SK-N-SH treated with all-trans-retinoic acid at 6 μM for 48 hours (cell line): ENCODE measurements around the gene LYST.

Source experiments
- CSDC2 ChIP-seq: fragments of 250-450 bp; sonication (Bioruptor Pico); IDR thresholded peaks from 2 replicates; pipeline ENCODE4 v1.5.0; 2020; ENCODE audit warnings: mild to moderate bottlenecking, moderate library complexity
- RARB ChIP-seq: fragments of 250-450 bp; sonication (Bioruptor Pico); IDR thresholded peaks from 2 replicates; pipeline ENCODE4 v1.8.0; 2021; ENCODE audit warnings: mild to moderate bottlenecking, moderate library complexity
- TOX ChIP-seq: fragments of 250-450 bp; sonication (Bioruptor Pico); IDR thresholded peaks from 2 replicates; pipeline ENCODE4 v1.8.0; 2021; ENCODE audit warnings: mild to moderate bottlenecking, moderate library complexity, borderline replicate concordance
- TF ChIP-seq, protein P1 (sequence below): fragments of 250-450 bp; sonication (Bioruptor Pico); IDR thresholded peaks from 2 replicates; pipeline ENCODE4 v1.5.1; 2021; ENCODE audit warnings: mild to moderate bottlenecking, moderate library complexity
- TF ChIP-seq, protein P2 (sequence below): fragments of 250-450 bp; sonication (Bioruptor Pico); IDR thresholded peaks from 2 replicates; pipeline ENCODE4 v1.8.0; 2020; ENCODE audit warnings: mild to moderate bottlenecking, moderate library complexity, borderline replicate concordance

DNA sequence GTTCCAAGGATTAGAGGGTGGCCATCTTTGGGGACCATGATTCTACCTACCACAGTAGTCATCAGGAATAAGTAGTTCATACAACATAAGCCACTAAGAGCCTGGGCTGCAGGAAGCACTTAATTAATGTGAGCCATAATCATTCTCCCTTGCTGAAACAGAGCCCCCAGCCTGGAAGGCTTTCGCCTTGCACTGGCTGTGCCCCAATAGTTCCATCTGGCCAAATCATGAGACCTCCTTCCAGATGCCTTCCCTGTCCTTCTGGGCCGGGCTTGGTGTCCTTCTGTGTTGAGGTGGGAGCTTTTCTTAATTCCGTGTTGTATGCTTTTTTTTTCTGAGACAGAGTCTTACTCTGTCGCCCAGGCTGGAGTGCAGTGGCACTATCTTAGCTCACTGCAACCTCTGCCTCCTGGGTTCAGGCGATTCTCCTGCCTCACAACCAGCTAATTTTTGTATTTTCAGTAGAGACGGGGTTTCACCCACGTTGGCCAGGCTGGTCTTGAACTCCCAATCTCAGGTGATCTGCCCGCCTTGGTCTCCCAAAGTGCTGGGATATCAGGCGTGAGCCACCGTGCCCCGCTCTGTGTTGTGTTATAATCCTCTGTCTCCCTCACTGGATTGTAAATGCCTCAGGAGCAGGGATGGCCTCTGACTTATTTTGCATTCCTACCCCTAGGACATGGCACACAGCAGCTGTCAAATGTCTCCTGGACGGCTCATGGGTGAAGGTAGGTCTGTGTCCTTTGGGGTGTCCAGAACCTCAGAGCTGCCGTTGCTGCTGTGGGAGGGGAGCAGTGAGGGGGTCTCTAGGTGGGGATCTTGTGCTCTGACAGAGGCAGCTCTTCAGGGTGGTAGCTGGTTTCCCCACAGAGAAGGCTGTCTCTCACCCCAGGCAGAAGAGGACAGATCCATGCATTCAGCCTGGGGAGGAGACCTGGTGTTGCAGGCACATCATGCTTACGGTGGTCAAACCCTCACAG, 227.2 kb downstream of the LYST start:
- TF ChIP-seq CSDC2 (CRISPR knock-in tag) (no peak), RARB (CRISPR knock-in tag) (no peak), TOX (CRISPR knock-in tag) (no peak)
- TF ChIP-seq, protein P1, sequence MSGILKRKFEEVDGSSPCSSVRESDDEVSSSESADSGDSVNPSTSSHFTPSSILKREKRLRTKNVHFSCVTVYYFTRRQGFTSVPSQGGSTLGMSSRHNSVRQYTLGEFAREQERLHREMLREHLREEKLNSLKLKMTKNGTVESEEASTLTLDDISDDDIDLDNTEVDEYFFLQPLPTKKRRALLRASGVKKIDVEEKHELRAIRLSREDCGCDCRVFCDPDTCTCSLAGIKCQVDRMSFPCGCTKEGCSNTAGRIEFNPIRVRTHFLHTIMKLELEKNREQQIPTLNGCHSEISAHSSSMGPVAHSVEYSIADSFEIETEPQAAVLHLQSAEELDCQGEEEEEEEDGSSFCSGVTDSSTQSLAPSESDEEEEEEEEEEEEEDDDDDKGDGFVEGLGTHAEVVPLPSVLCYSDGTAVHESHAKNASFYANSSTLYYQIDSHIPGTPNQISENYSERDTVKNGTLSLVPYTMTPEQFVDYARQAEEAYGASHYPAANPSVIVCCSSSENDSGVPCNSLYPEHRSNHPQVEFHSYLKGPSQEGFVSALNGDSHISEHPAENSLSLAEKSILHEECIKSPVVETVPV (CRISPR knock-in tag), result no peak
- TF ChIP-seq, protein P2, sequence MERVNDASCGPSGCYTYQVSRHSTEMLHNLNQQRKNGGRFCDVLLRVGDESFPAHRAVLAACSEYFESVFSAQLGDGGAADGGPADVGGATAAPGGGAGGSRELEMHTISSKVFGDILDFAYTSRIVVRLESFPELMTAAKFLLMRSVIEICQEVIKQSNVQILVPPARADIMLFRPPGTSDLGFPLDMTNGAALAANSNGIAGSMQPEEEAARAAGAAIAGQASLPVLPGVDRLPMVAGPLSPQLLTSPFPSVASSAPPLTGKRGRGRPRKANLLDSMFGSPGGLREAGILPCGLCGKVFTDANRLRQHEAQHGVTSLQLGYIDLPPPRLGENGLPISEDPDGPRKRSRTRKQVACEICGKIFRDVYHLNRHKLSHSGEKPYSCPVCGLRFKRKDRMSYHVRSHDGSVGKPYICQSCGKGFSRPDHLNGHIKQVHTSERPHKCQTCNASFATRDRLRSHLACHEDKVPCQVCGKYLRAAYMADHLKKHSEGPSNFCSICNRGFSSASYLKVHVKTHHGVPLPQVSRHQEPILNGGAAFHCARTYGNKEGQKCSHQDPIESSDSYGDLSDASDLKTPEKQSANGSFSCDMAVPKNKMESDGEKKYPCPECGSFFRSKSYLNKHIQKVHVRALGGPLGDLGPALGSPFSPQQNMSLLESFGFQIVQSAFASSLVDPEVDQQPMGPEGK (CRISPR knock-in tag), result no peak
